Right lobe of liver (tissue), 6 donors: ENCODE measurements around the gene ADAMTS16. TPM values are rescaled to one million over a fixed set of nuclear protein-coding genes. Genes with fewer than 3 reads are reported as not detected.

ENCODE experiments used
- ATAC-seq, 4 donors: fragments of 200-7000 bp; cut with Tn5 transposase; one replicate each; pipeline ENCODE4 v1.9.1; 2020; ENCODE audit warnings: mild to moderate bottlenecking in 4 of 4, moderate library complexity in 4 of 4
- DNase-seq, 3 donors: peaks; one replicate each; pipeline ENCODE4 v3.0.0-alpha.2; 2020
- H3K27ac ChIP-seq, 3 donors: fragments of 200-600 bp; one replicate each; pipeline ENCODE4 v1.8.0; 2022
- H3K27me3 ChIP-seq, 2 donors: fragments of 200-600 bp; one replicate each; pipeline ENCODE4 v1.8.0; 2022
- H3K36me3 ChIP-seq, 4 donors: fragments of 200-600 bp; sonication (generic) in 1 of 4; one replicate each; pipeline versions ENCODE4 v1.5.1 to v1.8.0; 2017 to 2022; ENCODE audit warnings: control low read depth in 1 of 4
- H3K4me1 ChIP-seq, 4 donors: fragments of 200-600 bp; sonication (generic) in 1 of 4; one replicate each; pipeline versions ENCODE4 v1.5.1 to v1.8.0; 2017 to 2022; ENCODE audit warnings: control low read depth in 1 of 4
- H3K4me3 ChIP-seq, 3 donors: fragments of 200-600 bp; one replicate each; pipeline ENCODE4 v1.8.0; 2022
- H3K9me3 ChIP-seq, 4 donors: fragments of 200-600 bp; sonication (generic) in 1 of 4; one replicate each; pipeline versions ENCODE4 v1.5.1 to v1.8.0; 2017 to 2022; ENCODE audit warnings: control low read depth in 1 of 4
- POLR2A ChIP-seq: fragments of 450-650 bp; IDR thresholded peaks from one replicate; pipeline ENCODE4 v1.6.1; 2017; ENCODE audit warnings: antibody characterized with exemption, mild to moderate bottlenecking
- WGBS: methylation state at CpG from one replicate; pipeline ENCODE4 v1.1.6; 2018; ENCODE audit warnings: low coverage, low lambda C conversion rate; ENCODE audit not compliant: insufficient coverage; ENCODE audit errors: missing lambda C conversion rate; 5-methylcytosine and 5-hydroxymethylcytosine counted together
- intact Hi-C, 2 donors: fragments of 100-400 bp; cut with DNase I; formaldehyde crosslinking; loops; one replicate each; pipeline versions ENCODE4 v1.11.2 to v1.14.1; 2022
- total RNA-seq, 6 experiments: library from RNA; depleted of rRNA in 2 of 6; stranded (reverse); fragments of >200 nt in 2 of 6; fragmentation: NEBNext Ultra II Directional in 3 of 6; extraction: Animal tissue kit (Norgen Biotek cat#: 25700) in 3 of 6; gene quantifications; one replicate each; pipeline versions ENCODE4 v1.1.0 to v1.2.4, GENCODE V29; 2016 to 2023
- TF ChIP-seq, protein P1 (sequence below), 4 donors: fragments of 200-600 bp in 3 of 4; fragments of 450-650 bp in 1 of 4; IDR thresholded peaks; one replicate each; pipeline versions ENCODE4 v1.5.1 to v1.8.0; 2016 to 2022; ENCODE audit warnings: antibody characterized with exemption in 4 of 4, mild to moderate bottlenecking in 2 of 4
- donor health status: DM: no; HTN: yes; CAD: no.
- donor health status: DM: no; HTN: no; CAD: no.
- donor health status: DM: no; HTN: no; CAD: no.
- donor health status: DM: no; HTN: yes; CAD: no.
- donor health status: DM: no; HTN: yes; CAD: no.

ADAMTS16 gene
- total RNA-seq, 6 experiments from 2014 or later = not detected

DNA sequence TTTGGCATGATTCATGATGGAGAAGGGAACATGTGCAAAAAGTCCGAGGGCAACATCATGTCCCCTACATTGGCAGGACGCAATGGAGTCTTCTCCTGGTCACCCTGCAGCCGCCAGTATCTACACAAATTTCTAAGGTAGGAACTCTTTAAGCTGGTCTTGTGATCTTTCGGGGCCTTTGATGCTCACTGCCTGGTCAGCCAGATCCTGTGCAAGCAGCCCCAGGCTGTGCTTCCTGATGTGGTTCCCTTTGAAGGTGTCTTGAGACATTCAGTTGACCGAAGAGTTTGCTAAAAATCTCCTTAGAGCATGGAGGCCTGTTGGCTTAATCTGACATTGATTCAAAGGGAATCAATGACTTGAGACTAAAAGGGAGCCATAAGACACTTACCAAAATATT, 60.0 kb downstream of the ADAMTS16 start:
- 80% methylated on average over 4 of the region's 5 CpGs for WGBS

GRCh38 chr5:5202321-5202720, 62.2 kb downstream of the ADAMTS16 start:
- Histone ChIP-seq H3K9me3 (no peaks in the 10 kb centered on the region), H3K36me3 (no peaks in the 10 kb centered on the region), H3K4me3 (no peak overlapping the region), H3K27me3 (no peaks in the 10 kb centered on the region), H3K27ac (no peak overlapping the region), H3K4me1 (no peaks in the 10 kb centered on the region)
- intact Hi-C loops = no loop called here
- TF ChIP-seq, protein P1, sequence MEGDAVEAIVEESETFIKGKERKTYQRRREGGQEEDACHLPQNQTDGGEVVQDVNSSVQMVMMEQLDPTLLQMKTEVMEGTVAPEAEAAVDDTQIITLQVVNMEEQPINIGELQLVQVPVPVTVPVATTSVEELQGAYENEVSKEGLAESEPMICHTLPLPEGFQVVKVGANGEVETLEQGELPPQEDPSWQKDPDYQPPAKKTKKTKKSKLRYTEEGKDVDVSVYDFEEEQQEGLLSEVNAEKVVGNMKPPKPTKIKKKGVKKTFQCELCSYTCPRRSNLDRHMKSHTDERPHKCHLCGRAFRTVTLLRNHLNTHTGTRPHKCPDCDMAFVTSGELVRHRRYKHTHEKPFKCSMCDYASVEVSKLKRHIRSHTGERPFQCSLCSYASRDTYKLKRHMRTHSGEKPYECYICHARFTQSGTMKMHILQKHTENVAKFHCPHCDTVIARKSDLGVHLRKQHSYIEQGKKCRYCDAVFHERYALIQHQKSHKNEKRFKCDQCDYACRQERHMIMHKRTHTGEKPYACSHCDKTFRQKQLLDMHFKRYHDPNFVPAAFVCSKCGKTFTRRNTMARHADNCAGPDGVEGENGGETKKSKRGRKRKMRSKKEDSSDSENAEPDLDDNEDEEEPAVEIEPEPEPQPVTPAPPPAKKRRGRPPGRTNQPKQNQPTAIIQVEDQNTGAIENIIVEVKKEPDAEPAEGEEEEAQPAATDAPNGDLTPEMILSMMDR (IDR thresholded peaks at IDR 0.05) = no peak
- no peak for TF ChIP-seq POLR2A
- DNase-seq (no peak), ATAC-seq (no peak)
- whole genome bisulfite sequencing = 38% methylated on average over 2 of the region's 2 CpGs

More for the DNA sequence above, 60.0 kb downstream of the ADAMTS16 start:
- no peaks in the 10 kb centered on the region for H3K9me3 ChIP-seq
- DNase-seq (no peak), ATAC-seq (no peak)
- intact Hi-C loops = no loop called here
- TF ChIP-seq, protein P1 (IDR thresholded peaks at IDR 0.05) = no peak
- no peak for TF ChIP-seq POLR2A
- no peaks in the 10 kb centered on the region for H3K27me3 ChIP-seq
- no peak overlapping the region for H3K27ac ChIP-seq
- no peaks in the 10 kb centered on the region for H3K36me3 ChIP-seq
- H3K4me3 ChIP-seq = no peak overlapping the region
- H3K4me1 ChIP-seq = no peaks in the 10 kb centered on the region

GRCh38 chr5:5203451-5203850, 63.3 kb downstream of the ADAMTS16 start:
- no peaks in the 10 kb centered on the region for H3K27me3 ChIP-seq
- H3K4me1 ChIP-seq = no peaks in the 10 kb centered on the region
- 48% methylated on average over 2 of the region's 2 CpGs for WGBS

DNA sequence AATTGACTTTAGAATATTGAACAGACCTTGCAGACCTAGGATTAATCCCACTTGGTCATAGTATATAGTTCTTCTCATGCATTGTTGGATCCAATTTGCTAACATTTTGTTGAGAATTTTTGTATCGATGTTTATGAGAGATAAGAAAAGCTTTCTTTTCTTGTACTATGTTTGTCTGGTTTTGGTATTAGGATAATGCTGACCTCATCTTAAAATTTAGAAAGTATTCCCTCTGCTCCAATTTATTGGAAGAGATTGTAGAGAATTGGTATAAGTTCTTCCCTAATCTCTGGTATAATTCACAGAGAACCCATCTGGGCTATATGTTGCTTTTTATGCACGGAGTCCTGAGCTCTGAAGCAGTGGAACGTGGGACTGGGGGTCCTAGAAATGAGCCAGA, 67.7 kb downstream of the ADAMTS16 start:
- ATAC-seq (no peak), DNase-seq (no peak)
- Histone ChIP-seq H3K27ac (no peak overlapping the region), H3K4me3 (no peak overlapping the region), H3K36me3 (no peaks in the 10 kb centered on the region), H3K4me1 (no peaks in the 10 kb centered on the region), H3K9me3 (no peaks in the 10 kb centered on the region), H3K27me3 (no peaks in the 10 kb centered on the region)
- WGBS = 68% methylated on average over 3 of the region's 3 CpGs
- TF ChIP-seq, protein P1 (IDR thresholded peaks at IDR 0.05) = no peak
- no peak for TF ChIP-seq POLR2A
- intact Hi-C loops = no loop called here

More at GRCh38 chr5:5203451-5203850, 63.3 kb downstream of the ADAMTS16 start:
- Histone ChIP-seq H3K36me3 (no peaks in the 10 kb centered on the region), H3K27ac (no peak overlapping the region), H3K9me3 (no peaks in the 10 kb centered on the region), H3K4me3 (no peak overlapping the region)
- intact Hi-C loops = no loop called here
- no peak for TF ChIP-seq POLR2A
- TF ChIP-seq, protein P1 (IDR thresholded peaks at IDR 0.05) = no peak
- DNase-seq = no peak
- ATAC-seq = no peak

DNA sequence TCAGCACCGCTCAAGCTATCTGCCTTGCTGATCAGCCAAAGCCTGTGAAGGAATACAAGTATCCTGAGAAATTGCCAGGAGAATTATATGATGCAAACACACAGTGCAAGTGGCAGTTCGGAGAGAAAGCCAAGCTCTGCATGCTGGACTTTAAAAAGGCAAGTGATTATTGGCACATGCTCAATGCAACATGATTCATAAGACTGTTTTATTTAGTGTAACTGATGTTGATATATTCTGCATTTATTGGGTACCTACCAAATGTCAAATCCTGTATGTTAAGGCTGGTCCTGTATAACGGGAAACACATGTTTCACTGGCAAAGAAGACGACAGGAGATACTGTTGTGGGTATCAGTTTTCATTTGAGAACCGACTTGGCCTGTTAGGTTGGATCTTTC, 69.0 kb downstream of the ADAMTS16 start:
- no peak for ATAC-seq
- WGBS = 53% methylated on average over 5 of the region's 5 CpGs
- Histone ChIP-seq H3K4me3 (no peak overlapping the region), H3K27ac (no peak overlapping the region), H3K27me3 (no peaks in the 10 kb centered on the region), H3K4me1 (no peaks in the 10 kb centered on the region), H3K36me3 (no peaks in the 10 kb centered on the region), H3K9me3 (no peaks in the 10 kb centered on the region)
- intact Hi-C loops = no loop called here
- TF ChIP-seq, protein P1 (IDR thresholded peaks at IDR 0.05) = no peak
- no peak for TF ChIP-seq POLR2A
- DNase-seq = no peak
